Smooth muscle cell (in vitro differentiated cells): ENCODE results near the gene OR56A5. TPM values are rescaled to one million over a fixed set of nuclear protein-coding genes. Genes with fewer than 3 reads are reported as not detected.

Experiments used
- DNase-seq: peaks from one replicate; lab custom pipeline; 2025; ENCODE audit not compliant: unreplicated experiment; lab: John Stamatoyannopoulos, UW
- H2AFZ ChIP-seq: fragments of 200-600 bp; sonication (generic); 2 replicates; pipeline ENCODE4 v1.6.0; 2016; ENCODE audit warnings: antibody characterized with exemption, low read depth, mild to moderate bottlenecking
- H3F3A ChIP-seq: fragments of 200-600 bp; sonication (generic); 2 replicates; pipeline ENCODE4 v1.6.0; 2017; ENCODE audit warnings: antibody characterized with exemption, low read depth
- H3K27ac ChIP-seq: fragments of 200-600 bp; sonication (generic); 2 replicates; pipeline ENCODE4 v1.5.1; 2016; ENCODE audit warnings: low read depth, mild to moderate bottlenecking
- H3K27me3 ChIP-seq: fragments of 200-600 bp; sonication (generic); 2 replicates; pipeline ENCODE4 v1.6.1; 2016; ENCODE audit warnings: low read depth, mild to moderate bottlenecking
- H3K36me3 ChIP-seq: fragments of 200-600 bp; sonication (generic); 2 replicates; pipeline ENCODE4 v1.5.1; 2016; ENCODE audit warnings: low read depth
- H3K4me1 ChIP-seq: fragments of 200-600 bp; sonication (generic); 2 replicates; pipeline ENCODE4 v1.5.1; 2016; ENCODE audit warnings: low read depth
- H3K4me2 ChIP-seq: fragments of 200-600 bp; sonication (generic); 2 replicates; pipeline ENCODE4 v1.6.0; 2016; ENCODE audit warnings: mild to moderate bottlenecking
- H3K4me3 ChIP-seq: fragments of 200-600 bp; sonication (generic); 2 replicates; pipeline ENCODE4 v1.5.1; 2016; ENCODE audit warnings: mild to moderate bottlenecking
- H3K79me2 ChIP-seq: fragments of 200-600 bp; sonication (generic); 2 replicates; pipeline ENCODE4 v1.6.0; 2016; ENCODE audit warnings: low read depth, mild to moderate bottlenecking
- H3K9ac ChIP-seq: fragments of 200-600 bp; sonication (generic); 2 replicates; pipeline ENCODE4 v1.6.0; 2016; ENCODE audit warnings: low read depth
- H3K9me3 ChIP-seq: fragments of 200-600 bp; sonication (generic); replicated peaks from 2 replicates; pipeline ENCODE4 v1.5.1; 2016; ENCODE audit warnings: low read depth
- H4K20me1 ChIP-seq: fragments of 200-600 bp; sonication (generic); 2 replicates; pipeline ENCODE4 v1.6.0; 2016; ENCODE audit warnings: low read depth
- CTCF ChIP-seq: fragments of 200-600 bp; sonication (generic); IDR thresholded peaks from 2 replicates; pipeline ENCODE4 v1.5.1; 2017; ENCODE audit warnings: borderline replicate concordance, mild to moderate bottlenecking, antibody characterized with exemption; ENCODE audit not compliant: insufficient read depth, poor library complexity, severe bottlenecking
- WGBS: methylation state at CpG from one replicate; pipeline ENCODE4 v1.1.7; 2016; ENCODE audit warnings: low lambda C conversion rate; 5-methylcytosine and 5-hydroxymethylcytosine counted together
- polyA plus RNA-seq: library from polyadenylated mRNA; unstranded; fragments of >200 nt; fragmentation: Nextera tagmentation; extraction: Ambion mirVana; gene quantifications from 2 replicates; pipeline ENCODE4 v1.2.1, GENCODE V29; 2016
- total RNA-seq: library from RNA; depleted of rRNA; stranded (reverse); fragments of >200 nt; gene quantifications from 2 replicates; pipeline ENCODE4 v1.2.3, GENCODE V29; 2014

OR56A5 gene
- total and polyA plus RNA-seq, 2 experiments from 2014 or later: 2.2 TPM; not detected in 1

DNA sequence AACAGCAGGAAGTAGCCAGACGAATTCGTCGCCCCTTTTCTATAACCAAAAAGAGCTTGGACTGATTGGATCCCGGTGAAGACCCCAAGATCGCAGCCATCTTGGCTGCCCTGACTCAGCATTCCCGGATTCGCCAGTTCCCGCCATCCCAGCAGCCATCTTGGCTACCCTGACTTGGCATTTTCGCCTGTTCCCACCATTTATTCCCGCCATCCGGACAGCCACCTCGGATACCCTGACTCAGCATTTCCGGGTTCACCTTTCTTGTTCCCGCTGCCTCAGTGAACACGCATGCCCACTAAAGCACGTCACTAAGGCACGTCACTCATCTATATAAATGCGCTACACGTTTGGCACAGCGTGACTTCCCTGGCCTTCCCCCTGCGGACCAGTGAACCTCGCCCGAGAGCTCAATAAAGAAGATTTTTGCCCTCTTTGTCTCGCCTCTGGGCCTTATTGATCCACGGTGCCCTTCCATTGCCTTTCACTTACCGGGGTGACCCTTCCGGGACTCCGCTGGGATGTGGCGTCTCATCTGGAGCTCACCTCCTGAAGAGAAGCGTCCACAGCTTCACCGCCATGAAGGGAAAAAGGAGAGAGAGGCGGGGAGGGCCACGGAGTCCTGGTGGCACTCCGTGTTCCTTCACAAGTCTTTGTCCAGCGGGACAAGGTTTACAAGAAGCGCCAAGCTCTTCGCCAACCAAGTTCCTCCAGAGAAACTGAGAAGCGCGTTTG, 30.3 kb downstream of the OR56A5 start:
- no peaks in the 10 kb centered on the region for H3K9me3 ChIP-seq
- no peak overlapping the region for H3K9ac ChIP-seq
- TF ChIP-seq CTCF: no peak
- H4K20me1 ChIP-seq: no peaks in the 10 kb centered on the region
- H3F3A ChIP-seq: no peaks in the 10 kb centered on the region
- H2AFZ ChIP-seq: no peak overlapping the region
- H3K36me3 ChIP-seq: no peaks in the 10 kb centered on the region
- no peaks in the 10 kb centered on the region for H3K79me2 ChIP-seq
- H3K27ac ChIP-seq: no peak overlapping the region
- no peak for DNase-seq
- no peak overlapping the region for H3K4me3 ChIP-seq
- no peak overlapping the region for H3K4me2 ChIP-seq
- 93% methylated on average over 39 of the region's 39 CpGs for WGBS
- no peaks in the 10 kb centered on the region for H3K4me1 ChIP-seq
- no peaks in the 10 kb centered on the region for H3K27me3 ChIP-seq

GRCh38 chr11:5933116-5933515, 35.2 kb downstream of the OR56A5 start:
- no peak for TF ChIP-seq CTCF
- Histone ChIP-seq H3K9ac (no peak overlapping the region), H3F3A (no peaks in the 10 kb centered on the region), H3K4me1 (no peaks in the 10 kb centered on the region), H3K27me3 (no peaks in the 10 kb centered on the region), H3K4me2 (no peak overlapping the region), H3K27ac (no peak overlapping the region), H2AFZ (no peak overlapping the region), H4K20me1 (no peaks in the 10 kb centered on the region), H3K4me3 (no peak overlapping the region), H3K9me3 (no peaks in the 10 kb centered on the region), H3K36me3 (no peaks in the 10 kb centered on the region), H3K79me2 (no peaks in the 10 kb centered on the region)
- DNase-seq: no peak
- 95% methylated on average over 10 of the region's 10 CpGs for WGBS

- no peaks in the 10 kb centered on the region for H3K4me1 ChIP-seq
- DNase-seq: no peak
- H3K79me2 ChIP-seq: no peaks in the 10 kb centered on the region
- no peak overlapping the region for H3K27ac ChIP-seq
- no peaks in the 10 kb centered on the region for H3F3A ChIP-seq
- H3K27me3 ChIP-seq: no peaks in the 10 kb centered on the region
- H3K9me3 ChIP-seq: no peaks in the 10 kb centered on the region
- WGBS: 97% methylated on average over 11 of the region's 11 CpGs
- H3K4me2 ChIP-seq: no peak overlapping the region
- TF ChIP-seq CTCF: no peak
- no peak overlapping the region for H3K9ac ChIP-seq
- no peaks in the 10 kb centered on the region for H3K36me3 ChIP-seq
- no peaks in the 10 kb centered on the region for H4K20me1 ChIP-seq
- no peak overlapping the region for H3K4me3 ChIP-seq
- no peak overlapping the region for H2AFZ ChIP-seq
Observed at GRCh38 chr11:5932671-5933070, 35.6 kb downstream of the OR56A5 start.

DNA sequence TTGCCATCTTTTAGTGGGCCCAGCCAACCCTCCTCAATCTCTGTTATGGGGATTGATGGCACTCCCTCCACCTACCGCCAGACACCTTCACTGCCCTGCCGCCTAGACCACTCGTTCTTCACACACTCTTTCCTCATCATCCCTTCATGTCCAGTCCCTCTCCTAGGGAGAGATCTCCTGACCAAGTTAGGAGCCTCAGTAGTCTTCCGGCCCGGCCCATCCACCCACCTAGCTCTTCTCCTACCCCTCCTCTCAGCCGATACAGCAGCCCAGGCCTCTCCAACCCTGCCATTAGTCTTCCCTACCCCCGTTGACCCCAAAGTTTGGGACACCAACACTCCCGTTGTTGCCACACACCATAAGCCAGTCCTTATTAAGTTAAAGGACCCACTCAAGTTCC, 37.2 kb downstream of the OR56A5 start:
- H3K36me3 ChIP-seq: no peaks in the 10 kb centered on the region
- no peak overlapping the region for H3K9ac ChIP-seq
- no peaks in the 10 kb centered on the region for H4K20me1 ChIP-seq
- no peak overlapping the region for H3K4me3 ChIP-seq
- TF ChIP-seq CTCF: no peak
- WGBS: 95% methylated on average over 8 of the region's 8 CpGs
- no peaks in the 10 kb centered on the region for H3F3A ChIP-seq
- DNase-seq: no peak
- no peak overlapping the region for H3K27ac ChIP-seq
- no peaks in the 10 kb centered on the region for H3K9me3 ChIP-seq
- no peak overlapping the region for H2AFZ ChIP-seq
- no peaks in the 10 kb centered on the region for H3K4me1 ChIP-seq
- H3K27me3 ChIP-seq: no peaks in the 10 kb centered on the region
- no peak overlapping the region for H3K4me2 ChIP-seq
- no peaks in the 10 kb centered on the region for H3K79me2 ChIP-seq
